IPS-NIHi7 (cell line): ENCODE measurements around the gene TUBB1.
"Not testable (repeated sequence)": the region's sequence is repeated elsewhere in the genome, so short reads cannot be mapped to it uniquely, and the experiment has no call there.

Experiments used
- DNase-seq: peaks from one replicate; pipeline ENCODE4 v3.0.0; 2012; ENCODE audit warnings: mixed read lengths; ENCODE audit errors: extremely low spot score

Gene TUBB1

DNA sequence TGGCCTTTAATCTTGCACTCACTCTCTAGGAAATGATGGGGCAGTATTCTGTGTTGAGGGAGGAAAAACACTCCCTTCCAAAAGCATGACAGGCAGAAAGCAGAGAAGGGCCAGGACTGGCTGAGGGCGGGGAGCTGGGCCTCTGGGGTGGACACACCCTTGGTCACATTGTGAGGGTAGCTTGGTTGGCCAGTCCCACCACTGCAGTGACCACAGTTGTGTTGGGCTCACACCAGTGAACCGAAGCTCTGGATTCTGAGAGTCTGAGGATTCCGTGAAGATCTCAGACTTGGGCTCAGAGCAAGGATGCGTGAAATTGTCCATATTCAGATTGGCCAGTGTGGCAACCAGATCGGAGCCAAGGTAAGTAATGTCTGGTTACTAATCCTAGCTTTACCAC lies at the start of gene TUBB1:
TUBB1 (plus strand) TSS at position 213 of the 400 bp plus-strand sequence; CDS start at position 307, 94 bp downstream.
- peak; percentile 2 for DNase-seq

GRCh38 chr20:58969439-58969838 lies 49.8 kb upstream of the TUBB1 start:
- DNase-seq, result no peak

DNA sequence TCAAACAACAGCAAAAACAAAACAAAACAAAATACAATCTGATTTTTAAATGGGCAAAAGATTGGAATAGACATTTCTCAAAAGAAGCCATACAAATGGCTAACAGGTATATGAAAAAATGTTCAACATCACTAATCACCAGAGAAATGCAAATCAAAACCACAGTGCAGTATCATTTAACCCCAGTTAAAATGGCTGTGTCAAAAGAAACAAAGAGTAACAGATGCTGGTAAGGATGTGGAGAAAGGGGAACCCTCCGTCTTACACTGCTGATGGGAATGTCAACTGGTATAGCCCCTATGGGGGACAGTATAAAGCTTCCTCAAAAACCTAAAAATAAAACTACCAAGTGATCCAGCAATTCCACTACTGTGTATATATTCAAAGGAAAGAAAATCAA lies 49.1 kb upstream of the TUBB1 start:
- no peak for DNase-seq

- no peak for DNase-seq
These were observed 47.8 kb upstream of the TUBB1 start for GRCh38 chr20:58971429-58971828.

GRCh38 chr20:58973179-58973578 lies 46.0 kb upstream of the TUBB1 start:
- DNase-seq, result no peak

DNA sequence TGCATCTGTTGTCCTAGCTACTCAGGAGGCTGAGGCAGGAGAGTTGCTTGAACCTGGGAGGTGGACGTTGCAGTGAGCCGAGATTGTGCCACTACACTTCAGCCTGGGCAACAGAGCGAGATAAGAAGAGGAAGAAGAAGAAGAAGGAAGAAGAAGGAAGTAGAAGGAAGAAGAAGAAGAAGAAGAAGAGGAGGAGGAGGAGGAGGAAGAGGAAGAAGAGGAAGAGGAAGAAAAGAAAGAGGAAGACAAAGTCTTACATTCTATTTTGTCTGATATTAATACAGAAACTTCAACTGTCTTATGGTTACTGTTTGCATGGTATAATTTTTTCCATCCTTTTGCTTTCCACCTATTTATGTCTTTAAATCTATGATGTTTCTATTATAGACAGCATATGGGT lies 45.4 kb upstream of the TUBB1 start:
- no peak for DNase-seq

- no peak for DNase-seq
These were observed 43.9 kb upstream of the TUBB1 start for GRCh38 chr20:58975353-58975752.

DNA sequence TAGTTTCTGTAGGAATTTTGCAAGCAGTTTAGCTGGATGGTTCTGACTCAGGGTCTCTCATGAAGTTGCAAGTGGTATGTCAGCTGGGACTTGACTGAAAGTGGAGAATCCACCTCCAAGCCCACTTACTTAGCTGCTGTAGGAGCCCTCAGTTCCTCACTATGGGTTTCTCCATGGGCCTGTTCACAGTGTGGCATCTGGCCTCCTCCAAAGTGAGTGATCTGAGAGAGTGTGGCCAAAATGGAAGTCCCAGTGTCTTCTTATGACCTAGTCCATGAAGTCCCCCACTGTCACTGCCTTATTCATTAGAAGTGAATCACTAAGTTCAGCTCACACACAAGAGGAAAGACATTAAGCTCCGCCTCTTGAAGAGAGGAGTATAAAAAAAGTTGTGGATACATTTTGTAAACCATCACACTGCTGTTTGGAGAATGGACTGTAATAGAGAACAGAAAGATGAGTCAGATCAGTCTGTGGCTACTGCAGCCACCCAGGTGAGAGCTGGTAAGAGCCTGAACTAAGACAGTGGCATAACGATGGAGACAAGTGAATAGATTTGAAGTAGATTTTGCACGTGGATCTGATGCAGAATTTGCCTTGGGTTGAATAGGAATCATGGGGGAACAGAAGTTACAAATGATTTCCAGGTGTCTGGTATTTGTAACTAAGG lies 43.0 kb upstream of the TUBB1 start:
- no peak for DNase-seq

- no peak for DNase-seq
These were observed 40.7 kb upstream of the TUBB1 start for GRCh38 chr20:58978351-58979190.

GRCh38 chr20:58980711-58981627 lies 38.3 kb upstream of the TUBB1 start, which contains the start of gene NELFCD:
Gene NELFCD (plus strand): TSS chr20:58981256. CDS start chr20:58981310, 54 bp downstream.
- peak; percentile 99 for DNase-seq

DNA sequence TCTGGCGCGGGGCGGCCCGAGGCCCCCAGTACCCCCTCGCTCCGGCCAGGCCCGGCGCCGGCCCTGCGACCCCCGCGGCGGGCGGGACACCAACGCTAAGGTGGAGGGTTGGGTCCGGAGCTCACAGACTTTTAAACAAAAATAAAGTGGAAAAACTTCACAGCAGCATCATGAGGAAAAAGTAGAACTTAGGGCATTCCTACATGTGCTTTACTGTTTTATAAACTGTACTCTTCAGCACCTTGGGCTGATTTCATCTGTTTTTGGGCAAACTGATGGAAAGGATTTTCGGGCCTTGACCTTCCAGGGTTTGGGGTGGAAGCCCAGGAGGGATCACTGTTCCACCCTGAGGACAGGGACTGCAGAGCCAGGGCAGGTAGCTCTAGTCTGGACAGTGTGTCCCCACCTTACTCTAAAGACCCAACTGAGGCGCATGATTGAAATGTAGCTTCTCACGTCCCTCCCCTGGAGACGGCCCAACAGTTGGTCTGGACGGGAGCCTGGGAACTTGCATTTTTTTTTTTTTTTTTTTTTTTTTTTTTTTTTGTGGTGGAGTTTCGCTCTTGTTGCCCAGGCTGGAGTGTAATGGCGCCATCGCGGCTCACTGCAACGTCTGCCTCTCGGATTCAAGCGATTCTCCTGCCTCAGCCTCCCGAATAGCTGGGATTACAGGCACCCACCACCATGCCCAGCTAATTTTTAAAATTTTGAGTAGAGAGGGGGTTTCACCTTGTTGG lies 37.4 kb upstream of the TUBB1 start:
- peak; percentile 55 for DNase-seq

- no peak for DNase-seq
These were observed 36.7 kb upstream of the TUBB1 start for GRCh38 chr20:58982406-58983114.

DNA sequence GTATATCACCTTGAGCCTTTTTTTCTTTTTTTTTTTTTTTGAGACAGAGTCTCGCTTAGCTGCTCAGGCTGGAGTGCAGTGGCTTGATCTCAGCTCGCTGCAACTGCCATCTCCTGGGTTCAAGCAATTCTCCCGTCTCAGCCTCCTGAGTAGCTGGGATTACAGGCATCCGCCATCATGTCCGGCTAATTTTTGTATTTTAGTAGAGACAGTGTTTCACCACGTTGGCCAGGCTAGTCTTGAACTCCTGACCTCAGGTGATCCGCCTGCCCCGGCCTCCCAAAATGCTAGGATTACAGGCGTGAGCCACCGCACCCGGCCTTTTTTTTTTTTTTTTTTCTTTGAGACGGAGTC lies 36.1 kb upstream of the TUBB1 start:
- DNase-seq, result not testable (repeated sequence)

- no peak for DNase-seq
These were observed 34.5 kb upstream of the TUBB1 start for GRCh38 chr20:58984691-58985090.

GRCh38 chr20:58985656-58986055 lies 33.6 kb upstream of the TUBB1 start:
- no peak for DNase-seq

DNA sequence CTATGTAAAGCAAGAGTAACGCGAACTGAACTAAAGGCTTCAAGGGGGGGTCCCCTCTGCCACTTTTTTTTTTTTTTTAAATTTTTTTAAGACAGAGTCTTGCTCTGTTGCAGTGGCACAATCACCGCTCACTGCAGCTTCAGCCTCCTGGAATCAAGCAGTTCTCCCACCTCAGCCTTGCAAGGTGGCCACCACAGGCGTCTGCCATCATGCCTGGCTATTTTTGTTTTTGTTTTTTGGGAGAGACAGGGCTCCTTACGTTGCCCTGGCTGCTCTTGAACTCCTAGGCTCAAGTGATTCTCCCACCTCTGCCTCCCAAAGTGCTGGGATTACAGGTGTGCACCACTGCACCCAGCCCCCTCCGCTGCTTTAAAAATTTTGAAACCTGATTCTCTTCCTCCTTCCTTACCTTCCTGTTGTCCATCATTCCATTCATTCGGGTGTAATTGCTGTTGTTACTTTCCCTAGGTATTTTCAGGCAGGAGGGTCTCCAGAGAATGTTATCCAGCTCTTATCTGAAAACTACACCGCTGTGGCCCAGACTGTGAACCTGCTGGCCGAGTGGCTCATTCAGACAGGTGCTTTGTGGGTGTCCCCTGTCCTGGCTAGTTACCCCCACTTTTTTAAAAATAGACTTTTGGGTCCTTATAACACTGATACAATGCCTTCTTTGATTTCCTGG lies 32.8 kb upstream of the TUBB1 start:
- DNase-seq, result no peak

GRCh38 chr20:58986968-58987517 lies 32.2 kb upstream of the TUBB1 start:
- no peak for DNase-seq

GRCh38 chr20:58987790-58988564 lies 31.3 kb upstream of the TUBB1 start:
- DNase-seq, result no peak

GRCh38 chr20:58988565-58988882 lies 30.7 kb upstream of the TUBB1 start:
- DNase-seq, result no peak
